Measurements from ENCODE around the gene TBX2.

The TBX2 gene

DNA sequence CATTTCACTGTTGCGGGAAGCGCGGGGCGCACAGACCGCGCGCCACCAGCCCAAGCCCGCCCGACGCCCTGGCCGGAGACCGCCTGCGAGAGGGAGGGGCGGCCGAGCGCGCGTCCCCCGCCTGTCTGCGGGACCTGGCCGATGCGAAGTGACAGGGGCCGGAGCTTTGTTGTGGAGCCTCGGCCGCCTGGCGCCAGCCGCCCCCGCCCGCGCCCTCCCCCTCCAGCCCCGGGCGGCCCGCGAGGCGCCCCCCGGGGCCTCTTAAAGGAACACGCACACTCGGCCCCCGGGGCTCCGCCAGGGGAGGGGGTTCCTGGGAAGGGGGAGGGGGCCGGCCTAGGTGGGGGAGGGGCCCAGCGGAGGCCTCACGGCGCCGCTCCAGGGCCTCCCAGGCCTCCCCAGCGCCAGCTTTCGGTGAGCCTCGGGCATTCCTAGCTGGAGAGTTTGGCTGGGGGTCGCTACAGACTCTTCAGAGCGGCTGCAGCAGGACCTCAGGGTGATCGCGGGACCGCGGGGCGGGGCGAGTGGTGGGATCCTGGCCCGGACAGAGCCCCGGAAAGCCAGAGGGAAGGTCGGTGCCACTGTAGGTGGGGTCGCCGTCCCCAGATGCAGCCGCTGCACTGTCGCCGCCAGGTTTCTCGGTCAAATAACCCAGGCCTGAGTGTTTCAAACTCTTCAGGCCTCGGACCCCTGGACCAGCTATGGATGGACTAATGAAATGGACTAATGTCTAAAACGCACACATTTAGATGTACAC, 2.4 kb upstream of the TBX2 start:
- H3K4me3 ChIP-seq = no peak overlapping the region
- H3K27me3 ChIP-seq (ENCODE audit: low read depth) = no peaks in the 10 kb centered on the region
- in situ Hi-C loops (cut with MboI; ENCODE audit: low sequenced_read_pairs) = loop anchor here (10.0 kb wide), 1 partner anchor 672 kb away; no protein-coding TSS in a partner anchor
- H3K4me1 ChIP-seq = no peaks in the 10 kb centered on the region
- no peak for DNase-seq (ENCODE audit: low spot score in 2 of 2)
- no peaks in the 10 kb centered on the region for H3K9me3 ChIP-seq
- H3K36me3 ChIP-seq (replicated peaks) = no peaks in the 10 kb centered on the region

DNA sequence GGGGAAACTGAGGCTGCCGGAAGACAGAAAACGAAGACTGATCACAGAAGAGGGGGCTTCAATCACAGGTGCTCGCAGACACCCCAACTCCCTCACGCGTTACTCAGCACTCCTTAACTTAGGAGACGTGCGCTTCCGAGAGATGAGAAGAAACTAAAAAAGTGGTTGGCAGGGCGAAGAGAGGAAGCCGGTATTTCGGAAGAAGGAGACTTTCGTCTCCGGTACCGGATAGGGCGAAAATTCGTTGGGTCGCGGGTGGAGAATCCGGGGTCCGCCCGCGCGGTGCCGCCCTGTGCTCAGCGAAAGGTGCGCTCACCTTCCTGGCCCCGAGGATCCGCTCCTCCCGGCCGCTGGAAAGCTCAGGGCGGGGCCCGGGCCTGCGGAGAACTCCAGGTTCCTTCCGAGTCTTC, 917 bp upstream of the TBX2 start:
- DNase-seq (ENCODE audit: low spot score in 2 of 2) = no peak
- H3K36me3 ChIP-seq (replicated peaks) = peaks cover 3% of the 10 kb centered on the region; the same call in 1 of the 2 replicates
- no peaks in the 10 kb centered on the region for H3K9me3 ChIP-seq
- peak overlapping the region; percentile 67 for H3K4me3 ChIP-seq
- no peaks in the 10 kb centered on the region for H3K27me3 ChIP-seq (ENCODE audit: low read depth)
- in situ Hi-C loops (cut with MboI; ENCODE audit: low sequenced_read_pairs) = loop anchor here (10.0 kb wide), 1 partner anchor 674 kb away; no protein-coding TSS in a partner anchor
- H3K4me1 ChIP-seq = no peaks in the 10 kb centered on the region

DNA sequence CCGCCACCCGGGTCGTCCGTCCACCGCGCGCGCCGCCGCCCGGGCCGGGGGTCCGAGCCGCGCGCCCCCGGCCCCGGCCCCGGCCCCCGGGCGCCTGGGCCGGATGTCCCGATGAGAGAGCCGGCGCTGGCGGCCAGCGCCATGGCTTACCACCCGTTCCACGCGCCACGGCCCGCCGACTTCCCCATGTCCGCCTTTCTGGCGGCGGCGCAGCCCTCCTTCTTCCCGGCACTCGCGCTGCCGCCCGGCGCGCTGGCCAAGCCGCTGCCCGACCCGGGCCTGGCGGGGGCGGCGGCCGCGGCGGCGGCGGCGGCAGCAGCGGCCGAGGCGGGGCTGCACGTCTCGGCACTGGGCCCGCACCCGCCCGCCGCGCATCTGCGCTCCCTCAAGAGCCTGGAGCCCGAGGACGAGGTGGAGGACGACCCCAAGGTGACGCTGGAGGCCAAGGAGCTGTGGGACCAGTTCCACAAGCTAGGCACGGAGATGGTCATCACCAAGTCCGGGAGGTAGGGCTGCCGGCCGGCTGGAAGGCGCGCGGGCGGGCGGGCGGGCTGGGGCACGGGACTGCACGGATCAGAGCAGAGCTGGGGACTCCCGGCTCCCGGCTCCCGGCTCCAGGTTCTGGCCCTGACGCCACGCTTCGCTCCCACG, 548 bp downstream of the TBX2 start:
- peak overlapping the region; percentile 67 for H3K4me3 ChIP-seq
- DNase-seq (ENCODE audit: low spot score in 2 of 2) = peak in 1 of 2 experiments; percentile 52

DNA sequence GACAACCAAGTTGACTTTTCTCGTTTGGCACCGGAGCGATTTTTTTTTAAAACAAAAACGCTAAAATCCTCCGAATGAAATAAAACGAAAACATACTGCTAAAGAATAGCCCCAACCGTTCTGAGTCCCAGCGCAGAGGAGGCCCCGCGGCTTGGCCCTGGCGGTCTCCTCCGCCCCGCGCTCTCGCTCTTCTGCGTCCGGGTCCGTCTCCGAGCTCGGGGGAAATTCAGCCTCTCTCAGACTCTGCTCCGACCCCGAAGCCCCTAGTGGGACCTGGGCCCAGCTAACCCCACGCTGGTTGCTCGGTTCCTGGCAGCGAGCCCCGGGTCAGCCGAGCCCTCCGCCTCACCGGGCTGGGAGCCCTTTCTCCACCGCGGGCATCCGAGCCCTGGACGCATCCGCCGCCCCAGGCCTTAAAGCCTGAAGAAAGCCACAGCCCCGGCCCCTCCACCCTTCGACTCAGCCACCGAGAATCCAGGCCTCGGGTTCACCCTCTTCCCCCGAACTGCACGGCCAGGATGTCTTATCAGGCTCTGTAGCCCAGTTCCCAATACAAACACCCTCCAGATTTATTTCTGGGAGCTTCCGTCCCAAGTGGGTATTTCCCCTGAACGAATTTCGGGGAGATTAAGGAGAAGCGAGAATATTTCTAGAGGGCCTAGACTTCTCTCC, 1.2 kb downstream of the TBX2 start:
- Histone ChIP-seq H3K36me3 (replicated peaks) (peaks cover 3% of the 10 kb centered on the region), H3K4me3 (peak overlapping the region; percentile 67), H3K4me1 (no peaks in the 10 kb centered on the region), H3K9me3 (no peaks in the 10 kb centered on the region), H3K27me3 (ENCODE audit: low read depth) (no peaks in the 10 kb centered on the region)
- in situ Hi-C loops (cut with MboI; ENCODE audit: low sequenced_read_pairs) = no loop called here
- peak; percentile 15 to 36 for DNase-seq (ENCODE audit: low spot score in 2 of 2)

More for the DNA sequence above, 548 bp downstream of the TBX2 start:
- in situ Hi-C loops (cut with MboI; ENCODE audit: low sequenced_read_pairs) = no loop called here
- Histone ChIP-seq H3K36me3 (replicated peaks) (peaks cover 3% of the 10 kb centered on the region), H3K9me3 (no peaks in the 10 kb centered on the region), H3K4me1 (no peaks in the 10 kb centered on the region), H3K27me3 (ENCODE audit: low read depth) (no peaks in the 10 kb centered on the region)

DNA sequence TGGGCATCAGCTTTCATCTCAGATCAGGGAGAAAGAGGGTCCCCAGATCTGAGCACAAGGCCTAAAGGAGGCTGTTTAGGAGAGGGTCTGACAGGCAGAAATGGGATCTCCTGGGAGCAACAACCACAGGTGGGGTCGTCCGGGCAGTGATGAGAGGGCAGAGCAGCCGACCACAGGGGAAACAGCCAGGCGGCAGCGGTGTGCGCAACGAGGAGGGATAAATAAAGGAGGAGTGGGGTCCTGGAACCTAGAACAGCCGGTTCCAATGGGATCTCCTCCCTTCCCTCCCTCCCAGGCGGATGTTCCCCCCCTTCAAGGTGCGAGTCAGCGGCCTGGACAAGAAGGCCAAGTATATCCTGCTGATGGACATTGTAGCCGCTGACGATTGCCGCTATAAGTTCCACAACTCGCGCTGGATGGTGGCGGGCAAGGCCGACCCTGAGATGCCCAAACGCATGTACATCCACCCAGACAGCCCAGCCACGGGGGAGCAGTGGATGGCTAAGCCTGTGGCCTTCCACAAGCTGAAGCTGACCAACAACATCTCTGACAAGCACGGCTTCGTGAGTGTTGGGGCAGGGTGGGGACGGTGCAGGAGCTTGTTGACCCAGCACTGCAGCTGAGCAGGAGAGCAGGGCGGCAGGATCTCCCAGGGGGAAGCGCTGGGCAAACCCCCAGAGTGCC, 1.9 kb downstream of the TBX2 start:
- peak overlapping the region; percentile 67 for H3K4me3 ChIP-seq
- no peaks in the 10 kb centered on the region for H3K9me3 ChIP-seq
- no peaks in the 10 kb centered on the region for H3K27me3 ChIP-seq (ENCODE audit: low read depth)
- H3K36me3 ChIP-seq (replicated peaks) = peaks cover 3% of the 10 kb centered on the region
- no peaks in the 10 kb centered on the region for H3K4me1 ChIP-seq
- in situ Hi-C loops (cut with MboI; ENCODE audit: low sequenced_read_pairs) = no loop called here
- DNase-seq (ENCODE audit: low spot score in 2 of 2) = no peak

DNA sequence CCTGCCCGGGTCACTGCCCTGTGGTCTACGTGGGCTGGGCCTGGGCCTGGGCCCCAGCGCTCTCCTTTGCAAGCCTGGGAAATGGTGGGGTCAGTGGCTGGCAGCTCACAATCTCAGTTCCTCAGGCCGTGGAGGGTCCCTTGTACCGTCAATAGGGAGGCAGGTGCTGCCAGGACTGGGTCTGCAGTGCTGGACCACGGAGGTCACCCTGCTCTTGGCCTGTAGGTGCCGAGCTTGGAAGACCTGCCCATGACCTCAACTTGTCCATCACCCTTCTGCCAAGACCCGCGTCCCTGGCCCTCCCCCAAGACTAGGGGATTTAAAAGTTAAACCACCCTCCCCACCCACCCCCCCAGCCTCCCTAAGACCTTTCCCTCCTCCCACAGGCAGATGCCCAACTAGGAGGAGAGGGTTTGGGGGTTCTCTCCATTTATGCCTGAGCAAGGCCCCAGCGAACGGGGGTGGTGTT, 2.5 kb downstream of the TBX2 start:
- peaks cover 3% of the 10 kb centered on the region for H3K36me3 ChIP-seq (replicated peaks)
- H3K9me3 ChIP-seq = no peaks in the 10 kb centered on the region
- no peak for DNase-seq (ENCODE audit: low spot score in 2 of 2)
- no peak overlapping the region for H3K4me3 ChIP-seq
- in situ Hi-C loops (cut with MboI; ENCODE audit: low sequenced_read_pairs) = no loop called here
- H3K27me3 ChIP-seq (ENCODE audit: low read depth) = no peaks in the 10 kb centered on the region
- no peaks in the 10 kb centered on the region for H3K4me1 ChIP-seq

DNA sequence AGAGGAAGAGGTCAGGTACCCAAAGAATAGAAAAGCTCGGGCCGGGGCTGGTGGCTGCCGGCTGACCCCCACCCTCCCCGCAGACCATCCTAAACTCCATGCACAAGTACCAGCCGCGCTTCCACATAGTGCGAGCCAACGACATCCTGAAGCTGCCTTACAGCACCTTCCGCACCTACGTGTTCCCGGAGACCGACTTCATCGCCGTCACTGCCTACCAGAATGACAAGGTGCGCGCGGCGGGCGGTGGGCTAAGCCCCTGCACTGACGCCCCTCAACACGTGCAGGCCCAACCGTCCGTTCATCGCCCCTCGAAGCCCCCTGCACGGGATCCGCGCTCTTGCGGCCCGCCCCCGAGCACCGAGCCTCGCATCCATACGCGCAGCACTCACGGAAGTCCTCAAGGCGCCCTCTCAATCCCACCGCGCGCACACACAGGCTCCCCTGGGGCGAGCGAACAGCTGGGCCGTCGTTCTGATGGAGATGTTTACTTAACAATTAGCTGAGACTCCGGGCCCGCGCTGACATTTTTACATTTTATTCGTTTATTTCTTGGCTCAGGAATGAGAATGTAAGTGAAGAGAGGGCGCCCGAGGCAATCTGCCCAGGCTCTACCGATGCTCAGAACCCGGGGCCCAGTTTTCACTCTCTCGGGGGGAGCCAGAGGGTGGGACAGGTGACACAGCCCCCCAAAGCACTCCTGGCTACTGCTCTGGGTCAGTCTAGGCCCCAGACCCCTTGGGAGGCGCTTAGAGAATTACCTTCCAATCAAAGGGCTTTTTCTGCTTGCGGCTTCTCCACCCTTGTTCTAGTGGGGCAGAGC, 3.5 kb downstream of the TBX2 start:
- H3K4me1 ChIP-seq = no peaks in the 10 kb centered on the region
- H3K4me3 ChIP-seq = no peak overlapping the region

DNA sequence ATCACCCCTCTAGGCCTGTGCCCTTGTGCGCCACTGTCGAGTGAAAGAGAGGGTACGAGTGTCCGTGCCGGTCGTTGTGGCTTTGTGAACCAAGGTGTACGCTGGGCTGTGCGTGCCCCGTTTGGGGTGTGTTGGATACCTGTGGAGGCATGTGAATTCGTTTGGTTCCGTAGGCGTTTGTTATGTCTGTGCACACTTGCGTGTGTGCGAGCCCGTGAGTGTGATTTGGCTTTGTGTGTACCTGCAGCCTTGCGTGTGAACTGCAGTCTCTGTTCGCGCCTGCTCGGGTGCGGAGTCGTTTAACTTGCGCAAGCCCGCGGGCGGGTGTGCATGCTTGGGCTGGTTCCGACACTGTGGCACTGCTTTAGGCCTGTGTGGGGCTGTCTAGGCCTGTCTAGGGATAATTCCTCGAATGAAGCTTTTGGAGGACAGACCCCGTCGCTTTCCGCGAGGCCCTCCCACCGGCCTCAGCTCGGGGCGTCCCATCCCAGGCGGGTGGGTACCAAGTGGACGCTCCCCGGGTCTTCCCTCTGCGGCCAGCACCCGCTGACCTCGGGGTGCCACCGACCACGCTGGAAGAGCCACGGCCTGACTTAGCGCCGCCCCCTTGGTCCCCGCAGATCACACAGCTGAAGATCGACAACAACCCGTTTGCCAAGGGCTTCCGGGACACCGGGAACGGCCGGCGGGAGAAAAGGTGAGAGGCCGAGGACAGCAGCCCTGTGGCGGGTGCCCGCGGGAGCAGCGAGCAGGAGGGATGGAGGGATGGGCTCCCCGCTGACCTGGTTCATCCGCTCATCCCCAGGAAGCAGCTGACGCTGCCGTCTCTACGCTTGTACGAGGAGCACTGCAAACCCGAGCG, 4.4 kb downstream of the TBX2 start:
- no peak for DNase-seq (ENCODE audit: low spot score in 2 of 2)
- no peaks in the 10 kb centered on the region for H3K27me3 ChIP-seq (ENCODE audit: low read depth)
- H3K4me3 ChIP-seq = no peak overlapping the region
- peaks cover 3% of the 10 kb centered on the region for H3K36me3 ChIP-seq (replicated peaks)
- H3K9me3 ChIP-seq = no peaks in the 10 kb centered on the region
- H3K4me1 ChIP-seq = peaks cover 2% of the 10 kb centered on the region
- in situ Hi-C loops (cut with MboI; ENCODE audit: low sequenced_read_pairs) = no loop called here

More for the DNA sequence above, 3.5 kb downstream of the TBX2 start:
- no peak for DNase-seq (ENCODE audit: low spot score in 2 of 2)
- Histone ChIP-seq H3K36me3 (replicated peaks) (peaks cover 3% of the 10 kb centered on the region), H3K27me3 (ENCODE audit: low read depth) (no peaks in the 10 kb centered on the region), H3K9me3 (no peaks in the 10 kb centered on the region)
- in situ Hi-C loops (cut with MboI; ENCODE audit: low sequenced_read_pairs) = no loop called here

DNA sequence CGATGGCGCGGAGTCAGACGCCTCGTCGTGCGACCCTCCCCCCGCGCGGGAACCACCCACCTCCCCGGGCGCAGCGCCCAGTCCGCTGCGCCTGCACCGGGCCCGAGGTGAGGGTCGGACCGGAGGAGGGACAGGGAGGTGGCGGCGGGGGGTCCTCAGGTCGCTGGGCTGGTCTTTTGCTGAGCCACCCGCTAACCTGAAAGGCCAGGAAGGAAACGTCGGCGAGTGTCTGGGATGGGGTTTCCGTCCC, 4.9 kb downstream of the TBX2 start:
- DNase-seq (ENCODE audit: low spot score in 2 of 2) = no peak
- peaks cover 3% of the 10 kb centered on the region for H3K36me3 ChIP-seq (replicated peaks)
- peaks cover 4% of the 10 kb centered on the region for H3K4me1 ChIP-seq
- no peak overlapping the region for H3K4me3 ChIP-seq
- H3K27me3 ChIP-seq (ENCODE audit: low read depth) = no peaks in the 10 kb centered on the region
- H3K9me3 ChIP-seq = no peaks in the 10 kb centered on the region
- in situ Hi-C loops (cut with MboI; ENCODE audit: low sequenced_read_pairs) = no loop called here

DNA sequence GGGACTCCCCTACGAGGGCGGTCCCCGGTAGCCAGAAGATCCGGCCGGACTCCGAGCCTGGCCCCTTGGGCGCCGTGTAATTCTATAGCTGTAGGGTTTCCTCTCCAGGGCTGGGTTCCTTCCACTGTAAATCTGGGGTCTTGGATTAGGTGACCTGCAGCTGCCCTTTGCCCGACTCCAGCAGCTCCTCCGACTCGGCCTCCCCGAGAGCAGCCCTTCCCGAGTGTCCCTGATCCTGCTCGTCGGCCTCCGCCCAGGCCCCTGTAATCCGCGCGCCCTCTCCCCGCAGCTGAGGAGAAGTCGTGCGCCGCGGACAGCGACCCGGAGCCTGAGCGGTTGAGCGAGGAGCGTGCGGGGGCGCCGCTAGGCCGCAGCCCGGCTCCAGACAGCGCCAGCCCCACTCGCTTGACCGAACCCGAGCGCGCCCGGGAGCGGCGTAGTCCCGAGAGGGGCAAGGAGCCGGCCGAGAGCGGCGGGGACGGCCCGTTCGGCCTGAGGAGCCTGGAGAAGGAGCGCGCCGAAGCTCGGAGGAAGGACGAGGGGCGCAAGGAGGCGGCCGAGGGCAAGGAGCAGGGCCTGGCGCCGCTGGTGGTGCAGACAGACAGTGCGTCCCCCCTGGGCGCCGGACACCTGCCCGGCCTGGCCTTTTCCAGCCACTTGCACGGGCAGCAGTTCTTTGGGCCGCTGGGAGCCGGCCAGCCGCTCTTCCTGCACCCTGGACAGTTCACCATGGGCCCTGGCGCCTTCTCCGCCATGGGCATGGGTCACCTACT, 5.5 kb downstream of the TBX2 start:
- no peaks in the 10 kb centered on the region for H3K27me3 ChIP-seq (ENCODE audit: low read depth)
- DNase-seq (ENCODE audit: low spot score in 2 of 2) = no peak

DNA sequence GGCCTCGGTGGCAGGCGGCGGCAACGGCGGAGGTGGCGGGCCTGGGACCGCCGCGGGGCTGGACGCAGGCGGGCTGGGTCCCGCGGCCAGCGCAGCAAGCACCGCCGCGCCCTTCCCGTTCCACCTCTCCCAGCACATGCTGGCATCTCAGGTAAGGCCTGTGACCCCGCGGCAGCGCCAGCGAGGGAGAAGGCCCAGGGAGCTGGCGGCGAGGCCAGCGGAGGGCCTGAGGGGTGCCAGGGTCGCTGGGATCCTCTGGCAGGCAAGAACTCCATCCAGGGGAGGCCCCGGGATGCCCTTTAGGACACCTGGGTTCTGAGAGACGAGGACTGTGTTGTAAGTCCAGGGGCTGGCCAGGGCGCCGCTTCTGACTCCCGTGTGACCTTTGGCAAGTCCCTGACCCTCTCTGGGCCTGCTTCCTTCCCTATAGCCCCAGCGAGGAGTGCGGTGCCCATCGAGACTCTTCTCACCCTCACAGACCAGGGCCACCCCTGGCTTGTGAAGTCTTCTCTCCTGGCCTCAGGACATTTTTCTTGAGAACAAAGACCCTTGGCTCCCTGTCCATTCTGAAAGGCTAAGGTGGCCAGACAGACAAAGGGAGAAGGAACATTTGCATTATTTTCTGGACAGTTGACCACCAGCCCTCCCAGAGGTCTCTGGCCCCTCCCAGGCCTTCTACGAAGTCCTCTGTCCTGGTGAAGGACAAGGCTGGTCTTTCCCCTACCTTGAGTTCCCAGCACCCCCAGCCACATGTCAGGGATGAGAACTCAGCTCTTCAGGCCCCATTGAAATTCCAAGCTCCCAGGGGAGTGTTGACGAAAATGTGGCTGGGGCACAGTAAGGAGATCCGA, 6.3 kb downstream of the TBX2 start:
- Histone ChIP-seq H3K4me1 (peaks cover 4% of the 10 kb centered on the region), H3K27me3 (ENCODE audit: low read depth) (no peaks in the 10 kb centered on the region), H3K36me3 (replicated peaks) (peaks cover 3% of the 10 kb centered on the region), H3K9me3 (no peaks in the 10 kb centered on the region), H3K4me3 (no peak overlapping the region)
- in situ Hi-C loops (cut with MboI; ENCODE audit: low sequenced_read_pairs) = no loop called here
- no peak for DNase-seq (ENCODE audit: low spot score in 2 of 2)

More for the DNA sequence above, 5.5 kb downstream of the TBX2 start:
- no peaks in the 10 kb centered on the region for H3K9me3 ChIP-seq
- peaks cover 4% of the 10 kb centered on the region for H3K4me1 ChIP-seq
- H3K36me3 ChIP-seq (replicated peaks) = peaks cover 3% of the 10 kb centered on the region
- in situ Hi-C loops (cut with MboI; ENCODE audit: low sequenced_read_pairs) = no loop called here
- no peak overlapping the region for H3K4me3 ChIP-seq
